ENCODE results near the gene FUT1. TPM values are rescaled to one million over a fixed set of nuclear protein-coding genes. Genes with fewer than 3 reads are reported as not detected.
A peak's percentile ranks its signal among the peaks of the same experiment; 100 is the strongest.

Gene FUT1
- total and polyA plus RNA-seq, 11 donors = 1.8 to 6.2 (median 2.7) TPM

DNA sequence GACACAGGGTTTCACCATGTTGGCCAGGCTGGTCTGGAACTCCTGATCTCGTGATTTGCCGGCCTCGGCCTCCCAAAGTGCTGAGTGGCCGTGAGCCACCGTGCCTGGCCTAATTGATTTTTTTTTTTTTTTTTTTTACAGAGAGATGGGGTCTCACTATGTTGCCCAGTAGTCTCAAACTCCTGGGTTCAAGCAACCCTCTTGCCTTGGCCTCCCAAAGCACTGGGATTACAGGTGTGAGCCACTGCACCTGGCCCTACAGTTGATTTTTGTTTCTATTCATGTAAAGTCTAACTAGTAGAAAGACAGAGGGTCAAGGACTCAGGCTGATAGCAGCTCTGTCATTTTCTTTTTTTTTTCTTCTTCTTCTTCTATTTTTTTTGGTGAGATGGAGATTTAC is 24.7 kb upstream of the FUT1 start:
- intact Hi-C loops (cut with DNase I) = loop anchor here in 1 of 10 donors (10.0 kb wide), 1 partner anchor 102 kb away; the partner anchor contains the start of gene NTN5
- no peaks in the 10 kb centered on the region for H3K27me3 ChIP-seq
- peaks cover 0 to 20% (median 9%) of the 10 kb centered on the region in 12 donors for H3K4me1 ChIP-seq
- H3K27ac ChIP-seq = no peak overlapping the region
- H3K36me3 ChIP-seq = no peaks in the 10 kb centered on the region
- no peak for ATAC-seq
- no peaks in the 10 kb centered on the region for H3K9me3 ChIP-seq
- DNase-seq = no peak
- no peak overlapping the region for H3K4me3 ChIP-seq
- WGBS, 4 donors = 93 to 96% (median 95%) methylated on average over 5 of the region's 5 CpGs
- TF ChIP-seq, protein P1, sequence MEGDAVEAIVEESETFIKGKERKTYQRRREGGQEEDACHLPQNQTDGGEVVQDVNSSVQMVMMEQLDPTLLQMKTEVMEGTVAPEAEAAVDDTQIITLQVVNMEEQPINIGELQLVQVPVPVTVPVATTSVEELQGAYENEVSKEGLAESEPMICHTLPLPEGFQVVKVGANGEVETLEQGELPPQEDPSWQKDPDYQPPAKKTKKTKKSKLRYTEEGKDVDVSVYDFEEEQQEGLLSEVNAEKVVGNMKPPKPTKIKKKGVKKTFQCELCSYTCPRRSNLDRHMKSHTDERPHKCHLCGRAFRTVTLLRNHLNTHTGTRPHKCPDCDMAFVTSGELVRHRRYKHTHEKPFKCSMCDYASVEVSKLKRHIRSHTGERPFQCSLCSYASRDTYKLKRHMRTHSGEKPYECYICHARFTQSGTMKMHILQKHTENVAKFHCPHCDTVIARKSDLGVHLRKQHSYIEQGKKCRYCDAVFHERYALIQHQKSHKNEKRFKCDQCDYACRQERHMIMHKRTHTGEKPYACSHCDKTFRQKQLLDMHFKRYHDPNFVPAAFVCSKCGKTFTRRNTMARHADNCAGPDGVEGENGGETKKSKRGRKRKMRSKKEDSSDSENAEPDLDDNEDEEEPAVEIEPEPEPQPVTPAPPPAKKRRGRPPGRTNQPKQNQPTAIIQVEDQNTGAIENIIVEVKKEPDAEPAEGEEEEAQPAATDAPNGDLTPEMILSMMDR (IDR thresholded peaks at IDR 0.05) = no peak
- TF ChIP-seq POLR2A (IDR thresholded peaks at IDR 0.05) = no peak

DNA sequence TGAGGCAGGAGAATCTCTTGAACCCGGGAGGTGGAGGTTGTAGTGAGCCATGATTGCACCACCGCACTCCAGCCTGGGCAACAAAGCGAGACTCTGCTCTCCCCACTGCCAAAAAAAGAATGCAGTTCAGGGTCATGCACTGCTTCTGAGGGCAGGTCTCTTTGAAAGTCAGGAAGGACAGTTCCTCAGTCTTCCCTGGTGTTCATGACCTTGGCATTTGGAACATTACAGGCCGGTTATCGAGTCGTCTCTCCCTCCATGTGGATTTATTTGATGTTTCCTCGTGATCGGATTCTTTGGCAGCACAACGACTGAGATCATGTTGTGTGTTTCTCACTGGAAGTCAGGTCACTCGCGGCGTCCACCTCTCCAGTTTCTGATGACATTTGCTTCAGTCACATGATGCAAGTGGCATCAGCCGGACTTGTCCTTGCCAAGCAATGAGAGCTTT is 20.1 kb upstream of the FUT1 start:
- DNase-seq = peak in 2 of 5 donors; percentile 44 to 62
- Histone ChIP-seq H3K27me3 (no peaks in the 10 kb centered on the region), H3K4me1 (peaks cover 0 to 9% (median 0%) of the 10 kb centered on the region in 12 donors), H3K4me3 (no peak overlapping the region), H3K27ac (peak overlapping the region in 9 of 12 donors; percentile 32 to 72 (median 44)), H3K9me3 (no peaks in the 10 kb centered on the region), H3K36me3 (no peaks in the 10 kb centered on the region)
- TF ChIP-seq, protein P1 (IDR thresholded peaks at IDR 0.05) = no peak
- no peak for TF ChIP-seq POLR2A (IDR thresholded peaks at IDR 0.05)
- 41 to 51% (median 46%) methylated on average over 13 of the region's 13 CpGs for WGBS, 4 donors
- intact Hi-C loops (cut with DNase I) = loop anchor here in 1 of 10 donors (10.0 kb wide), 1 partner anchor 98 kb away; the partner anchor contains the start of gene NTN5
- ATAC-seq = peak; percentile 40 to 77 (median 62)

- no peak for DNase-seq
- Histone ChIP-seq H3K9me3 (no peaks in the 10 kb centered on the region), H3K27me3 (no peaks in the 10 kb centered on the region), H3K27ac (no peak overlapping the region), H3K4me1 (peaks cover 0 to 9% (median 0%) of the 10 kb centered on the region in 12 donors), H3K4me3 (no peak overlapping the region), H3K36me3 (no peaks in the 10 kb centered on the region)
- ATAC-seq = no peak
- intact Hi-C loops (cut with DNase I) = loop anchor here in 1 of 10 donors (10.0 kb wide), 1 partner anchor 96 kb away; the partner anchor contains the start of gene NTN5
- TF ChIP-seq, protein P1 (IDR thresholded peaks at IDR 0.05) = no peak
- no peak for TF ChIP-seq POLR2A (IDR thresholded peaks at IDR 0.05)
- 77 to 83% (median 81%) methylated on average over 20 of the region's 20 CpGs for WGBS, 4 donors
Measured at GRCh38 chr19:48770734-48771472, 18.5 kb upstream of the FUT1 start.

DNA sequence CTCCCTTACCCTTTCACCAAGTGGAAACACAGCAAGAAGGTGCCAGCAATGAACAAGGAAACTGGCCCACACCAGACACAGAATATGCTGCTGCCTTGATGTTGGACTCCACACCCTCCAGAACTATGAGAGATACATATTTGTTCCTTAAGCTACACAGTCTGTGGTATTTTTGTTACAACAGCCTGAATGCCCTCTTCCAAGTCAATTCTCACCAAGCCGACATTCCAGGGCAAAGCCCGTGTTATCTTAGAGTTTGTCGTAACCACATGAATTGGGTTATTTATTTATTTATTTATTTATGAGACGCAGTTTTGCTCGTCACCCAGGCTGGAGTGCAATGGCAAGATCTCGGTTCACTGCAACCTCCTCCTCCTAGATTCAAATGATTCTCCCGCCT is 17.8 kb upstream of the FUT1 start:
- 75 to 98% (median 84%) methylated on average over 7 of the region's 7 CpGs for WGBS, 4 donors
- intact Hi-C loops (cut with DNase I) = loop anchor here in 1 of 10 donors (10.0 kb wide), 1 partner anchor 95 kb away; the partner anchor contains the start of gene NTN5
- no peak overlapping the region for H3K27ac ChIP-seq

More for the DNA sequence above, 17.8 kb upstream of the FUT1 start:
- no peaks in the 10 kb centered on the region for H3K9me3 ChIP-seq
- TF ChIP-seq, protein P1 (IDR thresholded peaks at IDR 0.05) = no peak
- no peak for TF ChIP-seq POLR2A (IDR thresholded peaks at IDR 0.05)
- ATAC-seq (no peak), DNase-seq (no peak)
- no peaks in the 10 kb centered on the region for H3K36me3 ChIP-seq
- H3K4me1 ChIP-seq = peaks cover 0 to 9% (median 0%) of the 10 kb centered on the region in 12 donors
- H3K27me3 ChIP-seq = no peaks in the 10 kb centered on the region
- H3K4me3 ChIP-seq = no peak overlapping the region

Data from heart left ventricle (tissue), 16 donors.